OCI-LY1 (cell line): ENCODE data around the gene ABCG8.

ENCODE experiments used
- H2AFZ ChIP-seq: fragments of 200-600 bp; sonication (generic), shearing (Covaris generic); 2 replicates; pipeline ENCODE4 v1.6.0; 2014; ENCODE audit warnings: antibody characterized with exemption, mild to moderate bottlenecking, low read length
- H3F3A ChIP-seq: fragments of 200-600 bp; sonication (generic), shearing (Covaris generic); 2 replicates; pipeline ENCODE4 v1.6.0; 2014; ENCODE audit warnings: mild to moderate bottlenecking, antibody characterized with exemption, low read length, moderate library complexity; ENCODE audit not compliant: insufficient read depth
- H3K27ac ChIP-seq: fragments of 200-600 bp; sonication (generic); 2 replicates; pipeline ENCODE4 v1.5.1; 2014; ENCODE audit warnings: low read length, mixed run types, mild to moderate bottlenecking, low read depth; ENCODE audit not compliant: poor library complexity, severe bottlenecking
- H3K27me3 ChIP-seq: fragments of 200-600 bp; sonication (generic); 2 replicates; pipeline ENCODE4 v1.6.0; 2014; ENCODE audit warnings: antibody characterized with exemption, mild to moderate bottlenecking, low read length, moderate library complexity; ENCODE audit not compliant: insufficient read depth
- H3K36me3 ChIP-seq: fragments of 200-600 bp; sonication (generic); 2 replicates; pipeline ENCODE4 v1.6.1; 2014; ENCODE audit warnings: mild to moderate bottlenecking, antibody characterized with exemption, low read length, moderate library complexity, mixed read lengths; ENCODE audit not compliant: insufficient read depth
- H3K4me1 ChIP-seq: fragments of 200-600 bp; sonication (generic); 2 replicates; pipeline ENCODE4 v1.5.1; 2014; ENCODE audit warnings: mild to moderate bottlenecking, low read length, moderate library complexity; ENCODE audit not compliant: insufficient read depth, severe bottlenecking
- H3K4me2 ChIP-seq: fragments of 200-600 bp; sonication (generic), shearing (Covaris generic); 2 replicates; pipeline ENCODE4 v1.6.1; 2014; ENCODE audit warnings: low read length
- H3K4me3 ChIP-seq: fragments of 200-600 bp; sonication (generic); 2 replicates; pipeline ENCODE4 v1.5.1; 2014; ENCODE audit warnings: low read length, low read depth, mild to moderate bottlenecking, mixed read lengths; ENCODE audit not compliant: poor library complexity, severe bottlenecking
- H3K79me2 ChIP-seq: fragments of 200-600 bp; shearing (Covaris generic); 2 replicates; pipeline ENCODE4 v1.6.1; 2016; ENCODE audit warnings: mixed run types, low read length, mixed read lengths; ENCODE audit not compliant: insufficient read depth
- H3K9ac ChIP-seq: fragments of 200-600 bp; sonication (generic), shearing (Covaris generic); 2 replicates; pipeline ENCODE4 v1.6.1; 2014; ENCODE audit warnings: mild to moderate bottlenecking, low read length, mixed read lengths
- H3K9me2 ChIP-seq: fragments of 200-600 bp; sonication (generic), shearing (Covaris generic); 2 replicates; pipeline ENCODE4 v1.6.1; 2014; ENCODE audit warnings: low read depth, mild to moderate bottlenecking, low read length, mixed read lengths
- H3K9me3 ChIP-seq: fragments of 200-600 bp; shearing (Covaris generic); 2 replicates; pipeline ENCODE4 v1.6.1; 2014; ENCODE audit warnings: low read length, mixed read lengths
- H4K20me1 ChIP-seq: fragments of 200-600 bp; sonication (generic), shearing (Covaris generic); 2 replicates; pipeline ENCODE4 v1.6.0; 2016; ENCODE audit warnings: mild to moderate bottlenecking, low read length; ENCODE audit not compliant: insufficient read depth
- EZH2 ChIP-seq: fragments of 200-600 bp; sonication (generic), shearing (Covaris generic); IDR thresholded peaks from 2 replicates; pipeline ENCODE4 v1.8.0; 2017; ENCODE audit warnings: borderline replicate concordance, mixed run types, mild to moderate bottlenecking, antibody characterized with exemption, low read length, moderate library complexity, mixed read lengths
- TF ChIP-seq, protein P1 (sequence below): fragments of 200-600 bp; sonication (generic), shearing (Covaris generic); IDR thresholded peaks from 2 replicates; pipeline ENCODE4 v1.5.1; 2017; ENCODE audit warnings: mild to moderate bottlenecking, antibody characterized with exemption, low read length, moderate library complexity, mixed read lengths

ABCG8 gene

DNA sequence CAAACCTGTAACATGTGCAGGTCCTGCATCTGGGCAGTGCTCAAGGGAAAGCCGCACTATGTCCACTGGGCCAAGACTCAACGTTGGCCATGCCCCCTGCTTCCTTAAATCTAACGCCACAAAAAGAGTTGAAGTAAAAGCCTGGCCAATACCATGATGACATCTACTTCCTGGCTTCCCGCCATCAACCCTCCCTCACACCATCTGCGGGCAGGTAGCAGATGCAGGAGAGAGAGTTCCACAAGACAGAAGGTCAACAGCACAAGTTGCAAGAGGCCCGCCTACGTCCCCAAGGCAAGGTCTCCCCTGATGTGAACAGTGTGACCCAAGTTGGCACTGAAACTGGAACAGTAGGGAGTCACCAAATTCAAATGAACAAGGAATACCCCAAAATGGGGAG lies 48.4 kb downstream of the ABCG8 start:
- no peak overlapping the region for H2AFZ ChIP-seq
- H3F3A ChIP-seq = no peaks in the 10 kb centered on the region
- H3K4me2 ChIP-seq = no peak overlapping the region
- no peaks in the 10 kb centered on the region for H3K9me3 ChIP-seq
- no peaks in the 10 kb centered on the region for H3K4me1 ChIP-seq
- no peak overlapping the region for H3K9ac ChIP-seq
- H3K27me3 ChIP-seq = no peaks in the 10 kb centered on the region
- H3K4me3 ChIP-seq = no peak overlapping the region
- no peaks in the 10 kb centered on the region for H4K20me1 ChIP-seq
- no peak overlapping the region for H3K27ac ChIP-seq
- no peak for TF ChIP-seq EZH2
- TF ChIP-seq, protein P1, sequence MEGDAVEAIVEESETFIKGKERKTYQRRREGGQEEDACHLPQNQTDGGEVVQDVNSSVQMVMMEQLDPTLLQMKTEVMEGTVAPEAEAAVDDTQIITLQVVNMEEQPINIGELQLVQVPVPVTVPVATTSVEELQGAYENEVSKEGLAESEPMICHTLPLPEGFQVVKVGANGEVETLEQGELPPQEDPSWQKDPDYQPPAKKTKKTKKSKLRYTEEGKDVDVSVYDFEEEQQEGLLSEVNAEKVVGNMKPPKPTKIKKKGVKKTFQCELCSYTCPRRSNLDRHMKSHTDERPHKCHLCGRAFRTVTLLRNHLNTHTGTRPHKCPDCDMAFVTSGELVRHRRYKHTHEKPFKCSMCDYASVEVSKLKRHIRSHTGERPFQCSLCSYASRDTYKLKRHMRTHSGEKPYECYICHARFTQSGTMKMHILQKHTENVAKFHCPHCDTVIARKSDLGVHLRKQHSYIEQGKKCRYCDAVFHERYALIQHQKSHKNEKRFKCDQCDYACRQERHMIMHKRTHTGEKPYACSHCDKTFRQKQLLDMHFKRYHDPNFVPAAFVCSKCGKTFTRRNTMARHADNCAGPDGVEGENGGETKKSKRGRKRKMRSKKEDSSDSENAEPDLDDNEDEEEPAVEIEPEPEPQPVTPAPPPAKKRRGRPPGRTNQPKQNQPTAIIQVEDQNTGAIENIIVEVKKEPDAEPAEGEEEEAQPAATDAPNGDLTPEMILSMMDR = no peak
- peaks cover 61% of the 10 kb centered on the region for H3K36me3 ChIP-seq
- H3K9me2 ChIP-seq = no peaks in the 10 kb centered on the region
- no peaks in the 10 kb centered on the region for H3K79me2 ChIP-seq

DNA sequence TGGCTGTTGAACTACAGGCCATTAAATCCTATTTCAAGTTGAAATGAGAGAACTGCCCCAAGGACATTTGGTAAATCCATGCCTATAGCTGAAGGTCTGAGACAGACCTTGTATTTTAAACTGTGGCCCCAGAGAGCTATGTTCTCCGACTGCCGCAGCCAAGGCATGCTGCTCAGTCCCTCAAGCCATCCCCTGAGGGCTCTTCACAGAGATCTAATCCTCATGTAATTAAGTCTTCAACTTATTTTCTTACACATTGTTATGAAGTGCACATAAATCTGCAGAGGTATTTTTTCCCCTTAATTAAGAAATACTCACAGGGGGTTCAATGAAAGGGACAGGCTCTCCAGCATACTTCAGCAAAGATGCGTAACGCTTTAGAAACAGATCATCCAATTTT lies 50.6 kb downstream of the ABCG8 start:
- Histone ChIP-seq H3K79me2 (no peaks in the 10 kb centered on the region), H3K4me1 (no peaks in the 10 kb centered on the region), H3K4me2 (no peak overlapping the region), H2AFZ (no peak overlapping the region), H3K9me2 (no peaks in the 10 kb centered on the region), H3K36me3 (peaks cover 81% of the 10 kb centered on the region), H3K27ac (no peak overlapping the region), H3K9ac (no peak overlapping the region), H3K9me3 (no peaks in the 10 kb centered on the region), H3F3A (no peaks in the 10 kb centered on the region), H4K20me1 (no peaks in the 10 kb centered on the region), H3K4me3 (no peak overlapping the region), H3K27me3 (no peaks in the 10 kb centered on the region)
- TF ChIP-seq, protein P1 = no peak
- no peak for TF ChIP-seq EZH2

DNA sequence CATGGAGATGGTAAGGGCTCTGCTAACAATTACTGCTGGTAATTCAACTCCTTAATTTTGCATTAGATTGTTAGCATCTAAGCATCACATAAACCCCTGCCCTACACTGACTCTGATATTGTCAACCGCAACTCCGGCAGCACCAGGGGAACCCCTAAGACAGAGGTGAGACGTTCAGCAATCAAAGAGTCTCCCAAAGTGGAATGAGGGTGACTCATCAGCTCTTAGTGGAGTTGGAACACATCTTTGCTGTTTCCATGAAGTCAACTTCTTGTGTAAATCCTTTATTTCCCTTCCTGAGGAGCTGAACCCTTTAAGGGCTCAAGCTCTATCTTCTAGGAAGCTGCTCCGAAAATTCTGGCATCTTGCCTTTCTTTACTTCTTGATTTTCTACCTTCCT lies 52.1 kb downstream of the ABCG8 start:
- TF ChIP-seq, protein P1 = no peak
- no peak for TF ChIP-seq EZH2

More for the DNA sequence above, 52.1 kb downstream of the ABCG8 start:
- Histone ChIP-seq H3K27me3 (no peaks in the 10 kb centered on the region), H3K9me3 (no peaks in the 10 kb centered on the region), H3K9ac (no peak overlapping the region), H3F3A (no peaks in the 10 kb centered on the region), H3K27ac (no peak overlapping the region), H3K36me3 (peaks cover 91% of the 10 kb centered on the region), H3K4me2 (no peak overlapping the region), H3K9me2 (no peaks in the 10 kb centered on the region), H3K79me2 (no peaks in the 10 kb centered on the region), H3K4me3 (no peak overlapping the region), H2AFZ (no peak overlapping the region), H3K4me1 (no peaks in the 10 kb centered on the region), H4K20me1 (no peaks in the 10 kb centered on the region)
